ENCODE results near the gene TNFRSF11A.

The TNFRSF11A gene

GRCh38 chr18:62407660-62408059, 82.5 kb downstream of the TNFRSF11A start:
- H3K9me3 ChIP-seq (replicated peaks in 1 of 2; ENCODE audit: control insufficient read depth in 2 of 2, insufficient read depth in 1 of 2, low read depth in 1 of 2, low read length in 2 of 2), result peaks cover 0 to 3% of the 10 kb centered on the region in 2 donors
- no peak for DNase-seq (ENCODE audit: low spot score)
- peaks cover 0 to 2% of the 10 kb centered on the region in 2 donors for H3K4me1 ChIP-seq (ENCODE audit: control insufficient read depth in 2 of 2, insufficient read depth in 1 of 2, low read depth in 1 of 2, low read length in 2 of 2)
- no peak overlapping the region for H2BK5ac ChIP-seq (ENCODE audit: low read length)
- no peak overlapping the region for H3K18ac ChIP-seq (ENCODE audit: low read length)
- H4K8ac ChIP-seq (ENCODE audit: low read depth, low read length), result no peak overlapping the region
- no peaks in the 10 kb centered on the region for H3K27me3 ChIP-seq (ENCODE audit: control insufficient read depth in 3 of 3, insufficient read depth in 3 of 3, low read depth in 1 of 3, low read length in 3 of 3)
- H2BK15ac ChIP-seq (ENCODE audit: low read length), result no peak overlapping the region
- no peak overlapping the region for H3K23ac ChIP-seq (ENCODE audit: low read depth, low read length, poor library complexity)
- no CpG with 5 or more reads among the region's 10 CpGs for WGBS, 2 donors (ENCODE audit: extremely low coverage in 2 of 2, insufficient read length in 2 of 2, insufficient replicate concordance in 1 of 2)
- no peak overlapping the region for H3K9ac ChIP-seq (ENCODE audit: low read depth, low read length, poor library complexity)
- no peak overlapping the region for H2AK5ac ChIP-seq (ENCODE audit: low read depth, low read length)
- H3K27ac ChIP-seq (replicated peaks; ENCODE audit: low read length), result no peak overlapping the region
- no peak overlapping the region for H2BK12ac ChIP-seq (ENCODE audit: low read length)
- H3K4me3 ChIP-seq (ENCODE audit: low read length in 2 of 2), result no peak overlapping the region
- no peak overlapping the region for H3K4me2 ChIP-seq (ENCODE audit: insufficient read depth, low read length, poor library complexity, severe bottlenecking)
- no peak overlapping the region for H2BK120ac ChIP-seq (ENCODE audit: low read depth, low read length)
- H2AFZ ChIP-seq (ENCODE audit: low read length), result no peak overlapping the region
- H3K4ac ChIP-seq (ENCODE audit: low read length), result no peak overlapping the region
- H4K91ac ChIP-seq (ENCODE audit: low read depth, low read length, poor library complexity), result no peak overlapping the region
- no peaks in the 10 kb centered on the region for H3K79me1 ChIP-seq (ENCODE audit: low read depth, low read length)
- no peak overlapping the region for H3K14ac ChIP-seq (ENCODE audit: low read length)
- H3K36me3 ChIP-seq (replicated peaks in 1 of 2; ENCODE audit: control insufficient read depth in 2 of 2, insufficient read depth in 2 of 2, low read length in 2 of 2), result no peaks in the 10 kb centered on the region

GRCh38 chr18:62409821-62410220, 84.7 kb downstream of the TNFRSF11A start:
- Histone ChIP-seq H2BK5ac (ENCODE audit: low read length) (no peak overlapping the region), H3K18ac (ENCODE audit: low read length) (no peak overlapping the region), H3K23ac (ENCODE audit: low read depth, low read length, poor library complexity) (no peak overlapping the region), H3K9me3 (replicated peaks in 1 of 2; ENCODE audit: control insufficient read depth in 2 of 2, insufficient read depth in 1 of 2, low read depth in 1 of 2, low read length in 2 of 2) (peaks cover 0 to 2% of the 10 kb centered on the region in 2 donors), H3K36me3 (replicated peaks in 1 of 2; ENCODE audit: control insufficient read depth in 2 of 2, insufficient read depth in 2 of 2, low read length in 2 of 2) (no peaks in the 10 kb centered on the region), H3K79me1 (ENCODE audit: low read depth, low read length) (no peaks in the 10 kb centered on the region), H3K9ac (ENCODE audit: low read depth, low read length, poor library complexity) (no peak overlapping the region), H4K91ac (ENCODE audit: low read depth, low read length, poor library complexity) (no peak overlapping the region), H3K4me2 (ENCODE audit: insufficient read depth, low read length, poor library complexity, severe bottlenecking) (no peak overlapping the region), H3K27ac (replicated peaks; ENCODE audit: low read length) (no peak overlapping the region), H2BK12ac (ENCODE audit: low read length) (no peak overlapping the region), H2BK15ac (ENCODE audit: low read length) (no peak overlapping the region), H3K4me1 (ENCODE audit: control insufficient read depth in 2 of 2, insufficient read depth in 1 of 2, low read depth in 1 of 2, low read length in 2 of 2) (peaks cover 0 to 2% of the 10 kb centered on the region in 2 donors), H2AFZ (ENCODE audit: low read length) (no peak overlapping the region), H2BK120ac (ENCODE audit: low read depth, low read length) (no peak overlapping the region), H3K27me3 (ENCODE audit: control insufficient read depth in 3 of 3, insufficient read depth in 3 of 3, low read depth in 1 of 3, low read length in 3 of 3) (no peaks in the 10 kb centered on the region), H2AK5ac (ENCODE audit: low read depth, low read length) (peak overlapping the region; percentile 30), H3K14ac (ENCODE audit: low read length) (no peak overlapping the region), H4K8ac (ENCODE audit: low read depth, low read length) (no peak overlapping the region), H3K4me3 (ENCODE audit: low read length in 2 of 2) (no peak overlapping the region), H3K4ac (ENCODE audit: low read length) (no peak overlapping the region)
- WGBS, 2 donors (ENCODE audit: extremely low coverage in 2 of 2, insufficient read length in 2 of 2, insufficient replicate concordance in 1 of 2), result no CpG with 5 or more reads among the region's 5 CpGs
- no peak for DNase-seq (ENCODE audit: low spot score)

GRCh38 chr18:62412231-62412979, 87.3 kb downstream of the TNFRSF11A start:
- Histone ChIP-seq H3K27me3 (ENCODE audit: control insufficient read depth in 3 of 3, insufficient read depth in 3 of 3, low read depth in 1 of 3, low read length in 3 of 3) (no peaks in the 10 kb centered on the region), H3K27ac (replicated peaks; ENCODE audit: low read length) (no peak overlapping the region)
- WGBS, 2 donors (ENCODE audit: extremely low coverage in 2 of 2, insufficient read length in 2 of 2, insufficient replicate concordance in 1 of 2), result no CpG with 5 or more reads among the region's 5 CpGs

GRCh38 chr18:62413206-62413605, 88.1 kb downstream of the TNFRSF11A start:
- H4K91ac ChIP-seq (ENCODE audit: low read depth, low read length, poor library complexity), result no peak overlapping the region
- H3K9me3 ChIP-seq (replicated peaks in 1 of 2; ENCODE audit: control insufficient read depth in 2 of 2, insufficient read depth in 1 of 2, low read depth in 1 of 2, low read length in 2 of 2), result peaks cover 0 to 4% of the 10 kb centered on the region in 2 donors
- no peak overlapping the region for H4K8ac ChIP-seq (ENCODE audit: low read depth, low read length)
- H3K18ac ChIP-seq (ENCODE audit: low read length), result no peak overlapping the region
- no peak overlapping the region for H3K4me2 ChIP-seq (ENCODE audit: insufficient read depth, low read length, poor library complexity, severe bottlenecking)
- no CpG with 5 or more reads among the region's 1 CpG for WGBS, 2 donors (ENCODE audit: extremely low coverage in 2 of 2, insufficient read length in 2 of 2, insufficient replicate concordance in 1 of 2)
- no peak overlapping the region for H3K23ac ChIP-seq (ENCODE audit: low read depth, low read length, poor library complexity)
- H3K4ac ChIP-seq (ENCODE audit: low read length), result no peak overlapping the region
- no peak overlapping the region for H2BK12ac ChIP-seq (ENCODE audit: low read length)
- no peak overlapping the region for H2AFZ ChIP-seq (ENCODE audit: low read length)
- no peak overlapping the region for H2BK120ac ChIP-seq (ENCODE audit: low read depth, low read length)
- no peak for DNase-seq (ENCODE audit: low spot score)
- peaks cover 0 to 2% of the 10 kb centered on the region in 2 donors for H3K4me1 ChIP-seq (ENCODE audit: control insufficient read depth in 2 of 2, insufficient read depth in 1 of 2, low read depth in 1 of 2, low read length in 2 of 2)
- no peak overlapping the region for H2AK5ac ChIP-seq (ENCODE audit: low read depth, low read length)
- no peaks in the 10 kb centered on the region for H3K27me3 ChIP-seq (ENCODE audit: control insufficient read depth in 3 of 3, insufficient read depth in 3 of 3, low read depth in 1 of 3, low read length in 3 of 3)
- no peaks in the 10 kb centered on the region for H3K79me1 ChIP-seq (ENCODE audit: low read depth, low read length)
- no peak overlapping the region for H3K4me3 ChIP-seq (ENCODE audit: low read length in 2 of 2)
- H3K9ac ChIP-seq (ENCODE audit: low read depth, low read length, poor library complexity), result no peak overlapping the region
- no peaks in the 10 kb centered on the region for H3K36me3 ChIP-seq (replicated peaks in 1 of 2; ENCODE audit: control insufficient read depth in 2 of 2, insufficient read depth in 2 of 2, low read length in 2 of 2)
- H2BK15ac ChIP-seq (ENCODE audit: low read length), result no peak overlapping the region
- no peak overlapping the region for H3K14ac ChIP-seq (ENCODE audit: low read length)
- no peak overlapping the region for H2BK5ac ChIP-seq (ENCODE audit: low read length)
- H3K27ac ChIP-seq (replicated peaks; ENCODE audit: low read length), result no peak overlapping the region

More at GRCh38 chr18:62412231-62412979, 87.3 kb downstream of the TNFRSF11A start:
- Histone ChIP-seq H2AFZ (ENCODE audit: low read length) (no peak overlapping the region), H2BK15ac (ENCODE audit: low read length) (no peak overlapping the region), H3K4me3 (ENCODE audit: low read length in 2 of 2) (no peak overlapping the region), H2BK5ac (ENCODE audit: low read length) (no peak overlapping the region), H2BK120ac (ENCODE audit: low read depth, low read length) (no peak overlapping the region), H2BK12ac (ENCODE audit: low read length) (no peak overlapping the region), H3K18ac (ENCODE audit: low read length) (no peak overlapping the region), H4K91ac (ENCODE audit: low read depth, low read length, poor library complexity) (no peak overlapping the region), H3K14ac (ENCODE audit: low read length) (no peak overlapping the region), H3K4me1 (ENCODE audit: control insufficient read depth in 2 of 2, insufficient read depth in 1 of 2, low read depth in 1 of 2, low read length in 2 of 2) (peaks cover 0 to 2% of the 10 kb centered on the region in 2 donors), H3K23ac (ENCODE audit: low read depth, low read length, poor library complexity) (no peak overlapping the region), H3K4me2 (ENCODE audit: insufficient read depth, low read length, poor library complexity, severe bottlenecking) (no peak overlapping the region), H3K36me3 (replicated peaks in 1 of 2; ENCODE audit: control insufficient read depth in 2 of 2, insufficient read depth in 2 of 2, low read length in 2 of 2) (no peaks in the 10 kb centered on the region), H2AK5ac (ENCODE audit: low read depth, low read length) (no peak overlapping the region), H3K9ac (ENCODE audit: low read depth, low read length, poor library complexity) (no peak overlapping the region), H3K9me3 (replicated peaks in 1 of 2; ENCODE audit: control insufficient read depth in 2 of 2, insufficient read depth in 1 of 2, low read depth in 1 of 2, low read length in 2 of 2) (peaks cover 0 to 2% of the 10 kb centered on the region in 2 donors), H3K4ac (ENCODE audit: low read length) (no peak overlapping the region), H4K8ac (ENCODE audit: low read depth, low read length) (no peak overlapping the region), H3K79me1 (ENCODE audit: low read depth, low read length) (no peaks in the 10 kb centered on the region)
- no peak for DNase-seq (ENCODE audit: low spot score)

All from neuronal stem cell (in vitro differentiated cells).